Panc1 (cell line): ENCODE measurements around the gene RBBP4. TPM values are rescaled to one million over a fixed set of nuclear protein-coding genes. Genes with fewer than 3 reads are reported as not detected.

Experiments used
- ATAC-seq: fragments of 200-7000 bp; cut with Tn5 transposase; 2 replicates; pipeline ENCODE4 v1.9.1; 2020; ENCODE audit warnings: mild to moderate bottlenecking, moderate library complexity
- BruUV-seq: library from RNA; stranded (reverse); fragments of 400-500 nt; replicated peaks from 2 replicates; lab custom pipeline; 2021; lab: Mats Ljungman, UMichigan
- CTCF ChIA-PET: fragments of 300-600 bp; sonication (Branson Sonifier 250); formaldehyde crosslinking; loops from one replicate; lab custom pipeline; 2022; ENCODE audit warnings: antibody characterized with exemption; lab: Charles Lee
- POLR2A ChIA-PET: fragments of 300-600 bp; sonication (Branson Sonifier 250); formaldehyde crosslinking; loops from one replicate; lab custom pipeline; 2022; ENCODE audit warnings: antibody characterized with exemption; lab: Charles Lee
- DNase-seq: peaks from one replicate; pipeline ENCODE4 v3.0.0-alpha.2; 2010; ENCODE audit warnings: low read depth, low spot score
- H3K27ac ChIP-seq: 2 replicates; pipeline ENCODE4 v1.5.1; 2011; ENCODE audit warnings: mild to moderate bottlenecking, low read length, inconsistent platforms
- H3K27me3 ChIP-seq: fragments of 200-500 bp; sonication (Bioruptor generic); 2 replicates; pipeline ENCODE4 v1.6.0; 2014; ENCODE audit warnings: low read length, inconsistent platforms; ENCODE audit not compliant: control insufficient read depth, insufficient read depth
- H3K36me3 ChIP-seq: fragments of 200-500 bp; sonication (Bioruptor generic); 2 replicates; pipeline ENCODE4 v1.5.1; 2014; ENCODE audit warnings: inconsistent platforms, mild to moderate bottlenecking, low read length, moderate library complexity; ENCODE audit not compliant: control insufficient read depth, insufficient read depth
- H3K4me1 ChIP-seq: 2 replicates; pipeline ENCODE4 v1.5.1; 2011; ENCODE audit warnings: inconsistent platforms, mild to moderate bottlenecking, low read length, moderate library complexity; ENCODE audit not compliant: control insufficient read depth, insufficient read depth
- H3K4me3 ChIP-seq, 2 experiments: 2 replicates each; pipeline ENCODE4 v1.5.1; 2011 to 2012; ENCODE audit warnings: low read depth in 2 of 2, low read length in 2 of 2, mild to moderate bottlenecking in 2 of 2, inconsistent platforms in 1 of 2, moderate library complexity in 1 of 2
- H3K9me3 ChIP-seq: fragments of 200-500 bp; sonication (Bioruptor generic); 2 replicates; pipeline ENCODE4 v1.5.1; 2014; ENCODE audit warnings: low read depth, mild to moderate bottlenecking, inconsistent platforms, low read length, moderate library complexity; ENCODE audit not compliant: control insufficient read depth, insufficient read depth
- POLR2AphosphoS5 ChIP-seq: IDR thresholded peaks from 2 replicates; pipeline ENCODE4 v1.6.1; 2012; ENCODE audit warnings: mild to moderate bottlenecking, low read depth, low read length, moderate library complexity
- REST ChIP-seq, 2 experiments: IDR thresholded peaks; 2 replicates each; pipeline ENCODE4 v1.6.1; 2011 to 2012; ENCODE audit warnings: low read depth in 2 of 2, control low read depth in 1 of 2, low read length in 1 of 2, mild to moderate bottlenecking in 1 of 2, moderate library complexity in 1 of 2; ENCODE audit not compliant: insufficient read depth in 1 of 2
- SIN3A ChIP-seq: IDR thresholded peaks from 2 replicates; pipeline ENCODE4 v1.6.1; 2012; ENCODE audit warnings: low read depth, mild to moderate bottlenecking, low read length, moderate library complexity, borderline replicate concordance; ENCODE audit not compliant: insufficient read depth
- TCF7L2 ChIP-seq: IDR thresholded peaks from 2 replicates; pipeline ENCODE4 v1.6.1; 2011; ENCODE audit warnings: mild to moderate bottlenecking, low read depth, low read length, inconsistent platforms
- in situ Hi-C: cut with HindIII; loops from 2 replicates; pipeline ENCODE4 v1.10.0; 2016; ENCODE audit warnings: low sequenced_read_pairs, low pct_unique_long_range_greater_than_20kb
- intact Hi-C: fragments of 100-400 bp; cut with micrococcal nuclease; formaldehyde crosslinking; loops from one replicate; pipeline ENCODE4 v1.10.0; 2022; ENCODE audit not compliant: unreplicated experiment
- total RNA-seq: library from RNA; stranded (reverse); gene quantifications from one replicate; pipeline ENCODE4 v1.2.1, GENCODE V29; 2021; ENCODE audit not compliant: unreplicated experiment
- TF ChIP-seq, protein P1 (sequence below): fragments of 450-650 bp; IDR thresholded peaks from 2 replicates; pipeline ENCODE4 v1.5.1; 2017; ENCODE audit warnings: mild to moderate bottlenecking

RBBP4 gene
- total RNA-seq, 1 experiment from 2014 or later: 376 TPM

DNA sequence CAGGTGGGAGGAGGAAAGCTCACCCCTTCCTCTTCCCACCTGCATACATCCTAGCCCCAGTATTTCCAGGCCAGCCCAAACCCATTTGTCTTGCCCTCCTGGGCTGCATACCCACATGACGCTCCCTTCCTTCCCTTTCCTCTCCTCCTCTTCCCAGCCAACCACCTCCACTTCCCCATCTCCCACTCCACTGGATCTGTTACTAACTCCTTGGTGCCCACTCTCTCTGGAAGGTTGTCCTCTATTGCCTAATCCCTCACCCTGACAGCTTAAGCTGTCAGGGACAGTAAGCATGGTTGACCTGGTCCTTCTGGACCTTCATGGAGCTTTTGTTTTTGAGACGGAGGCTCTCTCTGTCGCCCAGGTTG is 74.6 kb downstream of the RBBP4 start:
- Histone ChIP-seq H3K9me3 (no peaks in the 10 kb centered on the region), H3K4me3 (no peak overlapping the region), H3K27me3 (no peaks in the 10 kb centered on the region), H3K27ac (no peak overlapping the region; the same call in 1 of the 2 replicates), H3K4me1 (peaks cover 13% of the 10 kb centered on the region; the same call in 1 of the 2 replicates), H3K36me3 (no peaks in the 10 kb centered on the region)
- intact Hi-C loops: no loop called here
- ChIA-PET POLR2A (interaction anchor here (0.6 kb wide), 1 partner anchor 485 kb away, joined by 3 read pairs; no protein-coding TSS in a partner anchor), CTCF (interaction anchor here (1.3 kb wide), 1 partner anchor 47 kb away, joined by 4 read pairs; no protein-coding TSS in a partner anchor)
- ATAC-seq: no peak
- in situ Hi-C loops: no loop called here
- TF ChIP-seq POLR2AphosphoS5 (no peak), SIN3A (no peak), TCF7L2 (no peak), REST (IDR thresholded peaks at IDR 0.05; ENCODE audit: insufficient read depth in 1 of 2, low read depth in 2 of 2, low read length in 1 of 2) (no peak)
- TF ChIP-seq, protein P1, sequence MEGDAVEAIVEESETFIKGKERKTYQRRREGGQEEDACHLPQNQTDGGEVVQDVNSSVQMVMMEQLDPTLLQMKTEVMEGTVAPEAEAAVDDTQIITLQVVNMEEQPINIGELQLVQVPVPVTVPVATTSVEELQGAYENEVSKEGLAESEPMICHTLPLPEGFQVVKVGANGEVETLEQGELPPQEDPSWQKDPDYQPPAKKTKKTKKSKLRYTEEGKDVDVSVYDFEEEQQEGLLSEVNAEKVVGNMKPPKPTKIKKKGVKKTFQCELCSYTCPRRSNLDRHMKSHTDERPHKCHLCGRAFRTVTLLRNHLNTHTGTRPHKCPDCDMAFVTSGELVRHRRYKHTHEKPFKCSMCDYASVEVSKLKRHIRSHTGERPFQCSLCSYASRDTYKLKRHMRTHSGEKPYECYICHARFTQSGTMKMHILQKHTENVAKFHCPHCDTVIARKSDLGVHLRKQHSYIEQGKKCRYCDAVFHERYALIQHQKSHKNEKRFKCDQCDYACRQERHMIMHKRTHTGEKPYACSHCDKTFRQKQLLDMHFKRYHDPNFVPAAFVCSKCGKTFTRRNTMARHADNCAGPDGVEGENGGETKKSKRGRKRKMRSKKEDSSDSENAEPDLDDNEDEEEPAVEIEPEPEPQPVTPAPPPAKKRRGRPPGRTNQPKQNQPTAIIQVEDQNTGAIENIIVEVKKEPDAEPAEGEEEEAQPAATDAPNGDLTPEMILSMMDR: no peak
- DNase-seq: no peak
- no TSS peak for BruUV-seq

GRCh38 chr1:32727876-32728275 is 76.9 kb downstream of the RBBP4 start:
- H3K27ac ChIP-seq: no peak overlapping the region
- ATAC-seq (no peak), DNase-seq (no peak)
- ChIA-PET POLR2A (interaction anchor here (0.6 kb wide), 1 partner anchor 30 kb away, joined by 3 read pairs; no protein-coding TSS in a partner anchor), CTCF (interaction anchor here (1.2 kb wide), 1 partner anchor 15 kb away, joined by 3 read pairs; no protein-coding TSS in a partner anchor)
- intact Hi-C loops: no loop called here
- no peaks in the 10 kb centered on the region for H3K36me3 ChIP-seq
- BruUV-seq: no TSS peak
- no peaks in the 10 kb centered on the region for H3K9me3 ChIP-seq
- peaks cover 13% of the 10 kb centered on the region; the same call in 1 of the 2 replicates for H3K4me1 ChIP-seq
- no peak overlapping the region for H3K4me3 ChIP-seq
- in situ Hi-C loops: no loop called here
- TF ChIP-seq TCF7L2 (no peak), POLR2AphosphoS5 (no peak), REST (IDR thresholded peaks at IDR 0.05; ENCODE audit: insufficient read depth in 1 of 2, low read depth in 2 of 2, low read length in 1 of 2) (no peak), SIN3A (no peak)
- TF ChIP-seq, protein P1: no peak
- no peaks in the 10 kb centered on the region for H3K27me3 ChIP-seq
